ENCODE results near the gene VPS9D1.

GRCh38 chr16:89689142-89689541, 31.6 kb downstream of the VPS9D1 start:
- TF ChIP-seq EZH2 (IDR thresholded peaks at IDR 0.05; ENCODE audit: insufficient read depth, low read length), result no peak
- TF ChIP-seq, protein P1, sequence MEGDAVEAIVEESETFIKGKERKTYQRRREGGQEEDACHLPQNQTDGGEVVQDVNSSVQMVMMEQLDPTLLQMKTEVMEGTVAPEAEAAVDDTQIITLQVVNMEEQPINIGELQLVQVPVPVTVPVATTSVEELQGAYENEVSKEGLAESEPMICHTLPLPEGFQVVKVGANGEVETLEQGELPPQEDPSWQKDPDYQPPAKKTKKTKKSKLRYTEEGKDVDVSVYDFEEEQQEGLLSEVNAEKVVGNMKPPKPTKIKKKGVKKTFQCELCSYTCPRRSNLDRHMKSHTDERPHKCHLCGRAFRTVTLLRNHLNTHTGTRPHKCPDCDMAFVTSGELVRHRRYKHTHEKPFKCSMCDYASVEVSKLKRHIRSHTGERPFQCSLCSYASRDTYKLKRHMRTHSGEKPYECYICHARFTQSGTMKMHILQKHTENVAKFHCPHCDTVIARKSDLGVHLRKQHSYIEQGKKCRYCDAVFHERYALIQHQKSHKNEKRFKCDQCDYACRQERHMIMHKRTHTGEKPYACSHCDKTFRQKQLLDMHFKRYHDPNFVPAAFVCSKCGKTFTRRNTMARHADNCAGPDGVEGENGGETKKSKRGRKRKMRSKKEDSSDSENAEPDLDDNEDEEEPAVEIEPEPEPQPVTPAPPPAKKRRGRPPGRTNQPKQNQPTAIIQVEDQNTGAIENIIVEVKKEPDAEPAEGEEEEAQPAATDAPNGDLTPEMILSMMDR (IDR thresholded peaks at IDR 0.05; ENCODE audit: insufficient read depth, low read depth, low read length), result no peak

Data from astrocyte (in vitro differentiated cells and primary cell).